GM12878 (cell line): ENCODE measurements around the gene TCP11X2. TPM values are rescaled to one million over a fixed set of nuclear protein-coding genes. Genes with fewer than 3 reads are reported as not detected.
"Not testable (repeated sequence)": the region's sequence is repeated elsewhere in the genome, so short reads cannot be mapped to it uniquely, and the experiment has no call there.

Source experiments
- ATAC-seq: fragments of 200-7000 bp; cut with Tn5 transposase; 3 replicates; pipeline ENCODE4 v1.9.1; 2020; ENCODE audit warnings: mild to moderate bottlenecking, moderate library complexity
- BruUV-seq: library from RNA; stranded (reverse); fragments of 400-500 nt; replicated peaks from 2 replicates; lab custom pipeline; 2021; lab: Mats Ljungman, UMichigan
- CTCF ChIA-PET: fragments of 300-600 bp; sonication (Branson Sonifier 250); formaldehyde crosslinking; extraction: SDS; loops from one replicate; lab custom pipeline; 2021; ENCODE audit warnings: inconsistent platforms; lab: Yijun Ruan, JAX
- POLR2A ChIA-PET: fragments of 350-600 bp; formaldehyde crosslinking; extraction: SDS; loops from one replicate; lab custom pipeline; 2021; ENCODE audit warnings: inconsistent platforms; lab: Charles Lee
- RAD21 ChIA-PET: fragments of 300-600 bp; sonication (Branson Sonifier 250); formaldehyde crosslinking; loops from one replicate; lab custom pipeline; 2023; ENCODE audit warnings: antibody characterized with exemption; ENCODE audit not compliant: unreplicated experiment; lab: Charles Lee
- SMC1A ChIA-PET: fragments of 300-600 bp; sonication (Branson Sonifier 250); formaldehyde crosslinking; loops from one replicate; lab custom pipeline; 2023; ENCODE audit not compliant: unreplicated experiment, uncharacterized antibody; lab: Charles Lee
- DNase-seq: peaks from one replicate; pipeline ENCODE4 v3.0.0-alpha.2; 2011; ENCODE audit warnings: low read depth, low spot score
- FAIRE-seq: peaks from 3 replicates; lab custom pipeline; 2011; peaks lifted over from hg19 to GRCh38; lab: Jason Lieb, UNC
- H2AFZ ChIP-seq: 2 replicates; pipeline ENCODE4 v1.6.0; 2011; ENCODE audit warnings: low read depth, low read length, control low read depth; ENCODE audit not compliant: control insufficient read depth
- H3K27ac ChIP-seq: 2 replicates; pipeline ENCODE4 v1.5.1; 2011; ENCODE audit warnings: control low read depth; ENCODE audit not compliant: control insufficient read depth, insufficient read depth
- H3K27me3 ChIP-seq, 2 experiments: replicated peaks in 1 of 2; 2 replicates each; pipeline versions ENCODE4 v1.6.0 to v1.6.1; 2011; ENCODE audit warnings: low read length in 1 of 2; ENCODE audit not compliant: control insufficient read depth in 2 of 2, insufficient read depth in 2 of 2
- H3K36me3 ChIP-seq, 2 experiments: 2 replicates each; pipeline ENCODE4 v1.5.1; 2011; ENCODE audit warnings: low read length in 1 of 2; ENCODE audit not compliant: control insufficient read depth in 2 of 2, insufficient read depth in 2 of 2
- H3K4me1 ChIP-seq: 2 replicates; pipeline ENCODE4 v1.6.1; 2011; ENCODE audit warnings: mild to moderate bottlenecking, low read length, moderate library complexity, mixed read lengths; ENCODE audit not compliant: control insufficient read depth, insufficient read depth
- H3K4me2 ChIP-seq: 2 replicates; pipeline ENCODE4 v1.6.0; 2011; ENCODE audit warnings: control low read depth; ENCODE audit not compliant: control insufficient read depth, insufficient read depth
- H3K4me3 ChIP-seq: fragments of 200-600 bp; sonication (generic); 2 replicates; pipeline ENCODE4 v1.5.1; 2016
- H3K79me2 ChIP-seq: 2 replicates; pipeline ENCODE4 v1.6.0; 2011; ENCODE audit warnings: low read length; ENCODE audit not compliant: control insufficient read depth, insufficient read depth
- H3K9ac ChIP-seq: 2 replicates; pipeline ENCODE4 v1.8.0; 2011; ENCODE audit warnings: low read length, control low read depth, mixed read lengths; ENCODE audit not compliant: control insufficient read depth, insufficient read depth
- H3K9me3 ChIP-seq: replicated peaks from 3 replicates; pipeline ENCODE4 v1.5.1; 2011; ENCODE audit warnings: mild to moderate bottlenecking, low read length; ENCODE audit not compliant: control insufficient read depth, insufficient read depth
- H4K20me1 ChIP-seq: 2 replicates; pipeline ENCODE4 v1.6.0; 2011; ENCODE audit not compliant: control insufficient read depth, insufficient read depth
- WGBS: methylation state at CpG from one replicate; pipeline ENCODE4 v1.1.6; 2016; ENCODE audit warnings: low lambda C conversion rate; ENCODE audit not compliant: insufficient replicate concordance, insufficient coverage; ENCODE audit errors: missing lambda C conversion rate; 5-methylcytosine and 5-hydroxymethylcytosine counted together
- in situ Hi-C: fragments of 300-500 bp; cut with MboI; formaldehyde crosslinking; loops from 9 replicates; pipeline ENCODE4 v1.14.3; 2018; ENCODE audit warnings: mixed read lengths
- intact Hi-C: fragments of 100-400 bp; cut with micrococcal nuclease; formaldehyde crosslinking; loops from one replicate; pipeline ENCODE4 v1.14.2; 2022; ENCODE audit not compliant: unreplicated experiment
- polyA plus RNA-seq, 11 experiments: library from polyadenylated mRNA; depleted of rRNA in 4 of 11; unstranded in 6 of 11; stranded (reverse) in 5 of 11; fragments of >200 nt; fragmentation: Nextera tagmentation in 4 of 11; fragmentation: Illumina TruSeq in 1 of 11; extraction: Ambion mirVana in 4 of 11; extraction: Trizol in 1 of 11; gene quantifications; 1 replicate in 1 of 11; 2 replicates in 10 of 11; pipeline versions ENCODE4 v1.2.1 to v1.2.3, GENCODE V29; 2011 to 2016; ENCODE audit warnings: inconsistent platforms in 2 of 11, missing spikeins in 2 of 11, low read depth in 1 of 11
- total RNA-seq, 4 experiments: library from RNA; depleted of rRNA in 3 of 4; stranded (reverse); fragments of >200 nt in 3 of 4; fragmentation: Illumina TruSeq in 1 of 4; extraction: Trizol in 1 of 4; gene quantifications; 2 replicates each; pipeline versions ENCODE4 v1.2.1 to v1.2.3, GENCODE V29; 2013 to 2021

TCP11X2 gene
- total and polyA plus RNA-seq, 10 of the 15 experiments (the other 5 are each of a cell fraction or from before 2014, with no cell fraction given), result not detected

GRCh38 chrX:102470215-102470614 lies 1.4 kb downstream of the TCP11X2 start:
- SMC1A ChIA-PET, H3K27ac ChIP-seq, POLR2A ChIA-PET, H3K4me3 ChIP-seq, in situ Hi-C loops, H2AFZ ChIP-seq, H3K27me3 ChIP-seq, FAIRE-seq, H3K36me3 ChIP-seq, H3K4me2 ChIP-seq, H4K20me1 ChIP-seq, BruUV-seq, intact Hi-C loops, H3K4me1 ChIP-seq, H3K9ac ChIP-seq, H3K79me2 ChIP-seq, DNase-seq, H3K9me3 ChIP-seq, CTCF ChIA-PET, RAD21 ChIA-PET: not testable (repeated sequence)
- WGBS, result no CpG with 5 or more reads among the region's 3 CpGs
- ATAC-seq, result peak; percentile 61

GRCh38 chrX:102458615-102459014 lies 13.0 kb downstream of the TCP11X2 start:
- intact Hi-C loops, CTCF ChIA-PET, RAD21 ChIA-PET, H2AFZ ChIP-seq, ATAC-seq, H3K9me3 ChIP-seq, POLR2A ChIA-PET, FAIRE-seq, DNase-seq, SMC1A ChIA-PET, H3K4me3 ChIP-seq, H3K9ac ChIP-seq, H3K4me2 ChIP-seq, H3K36me3 ChIP-seq, H4K20me1 ChIP-seq, H3K79me2 ChIP-seq, H3K4me1 ChIP-seq, BruUV-seq, in situ Hi-C loops, H3K27me3 ChIP-seq, H3K27ac ChIP-seq: not testable (repeated sequence)
- WGBS, result no CpG with 5 or more reads among the region's 4 CpGs

GRCh38 chrX:102439908-102440307 lies 31.7 kb downstream of the TCP11X2 start, which contains the start of gene NXF2B:
Gene NXF2B, minus strand, starts transcription at chrX:102440008. Its CDS starts 59,972 bp downstream, at chrX:102380036.
- POLR2A ChIA-PET, H3K4me2 ChIP-seq, BruUV-seq: not testable (repeated sequence)

GRCh38 chrX:102414493-102414892 lies 57.1 kb downstream of the TCP11X2 start:
- H4K20me1 ChIP-seq, SMC1A ChIA-PET, H3K9ac ChIP-seq, in situ Hi-C loops, CTCF ChIA-PET, RAD21 ChIA-PET, POLR2A ChIA-PET, FAIRE-seq, H3K9me3 ChIP-seq, H3K4me2 ChIP-seq, H3K27me3 ChIP-seq, H3K36me3 ChIP-seq, H3K79me2 ChIP-seq, DNase-seq, H3K27ac ChIP-seq, H3K4me3 ChIP-seq, H3K4me1 ChIP-seq, ATAC-seq, BruUV-seq, intact Hi-C loops, H2AFZ ChIP-seq: not testable (repeated sequence)
- no CpG with 5 or more reads among the region's 4 CpGs for WGBS

More at GRCh38 chrX:102439908-102440307, 31.7 kb downstream of the TCP11X2 start, which contains the start of gene NXF2B:
- H3K27ac ChIP-seq, H3K4me3 ChIP-seq, FAIRE-seq, H3K4me1 ChIP-seq, CTCF ChIA-PET, ATAC-seq, H3K9ac ChIP-seq, in situ Hi-C loops, DNase-seq, H3K79me2 ChIP-seq, H4K20me1 ChIP-seq, H3K36me3 ChIP-seq, SMC1A ChIA-PET, RAD21 ChIA-PET, intact Hi-C loops, H2AFZ ChIP-seq, H3K27me3 ChIP-seq, H3K9me3 ChIP-seq: not testable (repeated sequence)
- no CpG with 5 or more reads among the region's 11 CpGs for WGBS
